Effector CD8-positive, alpha-beta T cell (primary cell): ENCODE data around the gene ACLY.
"Not testable (repeated sequence)": the region's sequence is repeated elsewhere in the genome, so short reads cannot be mapped to it uniquely, and the experiment has no call there.

Experiments used
- DNase-seq: peaks from one replicate; lab custom pipeline; 2025; lab: John Stamatoyannopoulos, UW

ACLY gene

GRCh38 chr17:41912925-41913324 is 5.8 kb downstream of the ACLY start:
- DNase-seq, result no peak

- no peak for DNase-seq
These were observed 7.9 kb downstream of the ACLY start for GRCh38 chr17:41910701-41911391.

GRCh38 chr17:41909088-41909487 is 9.7 kb downstream of the ACLY start:
- DNase-seq, result no peak

GRCh38 chr17:41907633-41908539 is 10.9 kb downstream of the ACLY start:
- no peak for DNase-seq

GRCh38 chr17:41907185-41907556 is 11.6 kb downstream of the ACLY start:
- DNase-seq, result no peak

GRCh38 chr17:41906465-41907184 is 12.1 kb downstream of the ACLY start:
- no peak for DNase-seq

- DNase-seq, result no peak
These were observed 13.6 kb downstream of the ACLY start for GRCh38 chr17:41905172-41905571.

GRCh38 chr17:41904242-41904841 is 14.4 kb downstream of the ACLY start:
- DNase-seq, result no peak

GRCh38 chr17:41901646-41902045 is 17.1 kb downstream of the ACLY start:
- no peak for DNase-seq

- no peak for DNase-seq
These were observed 22.0 kb downstream of the ACLY start for GRCh38 chr17:41896726-41897125.

GRCh38 chr17:41895617-41896016 is 23.1 kb downstream of the ACLY start:
- no peak for DNase-seq

GRCh38 chr17:41894791-41895331 is 23.9 kb downstream of the ACLY start:
- no peak for DNase-seq

- no peak for DNase-seq
These were observed 25.4 kb downstream of the ACLY start for GRCh38 chr17:41893384-41893783.

GRCh38 chr17:41892021-41892376 is 26.8 kb downstream of the ACLY start:
- no peak for DNase-seq

- no peak for DNase-seq
These were observed 27.4 kb downstream of the ACLY start for GRCh38 chr17:41891135-41892020.

- DNase-seq, result no peak
These were observed 30.3 kb downstream of the ACLY start for GRCh38 chr17:41888332-41888965.

- DNase-seq, result no peak
These were observed 33.0 kb downstream of the ACLY start for GRCh38 chr17:41885733-41886132.

GRCh38 chr17:41882756-41883155 is 36.0 kb downstream of the ACLY start:
- DNase-seq, result no peak

- no peak for DNase-seq
These were observed 38.6 kb downstream of the ACLY start for GRCh38 chr17:41880130-41880529.

- not testable (repeated sequence) for DNase-seq
These were observed 44.5 kb downstream of the ACLY start for GRCh38 chr17:41874293-41874670.
